Testis (tissue), 3 donors: Measurements from ENCODE around the gene C2orf78. TPM values are rescaled to one million over a fixed set of nuclear protein-coding genes. Genes with fewer than 3 reads are reported as not detected.
A peak's percentile ranks its signal among the peaks of the same experiment; 100 is the strongest.
"Not testable (repeated sequence)": the region's sequence is repeated elsewhere in the genome, so short reads cannot be mapped to it uniquely, and the experiment has no call there.

Experiments
- DNase-seq: peaks from one replicate; pipeline ENCODE4 v3.0.0-alpha.2; 2019
- H3K27ac ChIP-seq, 2 donors: fragments of 200-600 bp; sonication (generic); one replicate each; pipeline ENCODE4 v1.5.1; 2019
- H3K27me3 ChIP-seq: fragments of 200-600 bp; sonication (generic); one replicate; pipeline ENCODE4 v1.5.1; 2019
- H3K36me3 ChIP-seq: fragments of 200-600 bp; sonication (generic); one replicate; pipeline ENCODE4 v1.5.1; 2017; ENCODE audit warnings: low read depth; ENCODE audit errors: missing control alignments
- H3K4me1 ChIP-seq: fragments of 200-600 bp; sonication (generic); one replicate; pipeline ENCODE4 v1.5.1; 2019
- H3K4me3 ChIP-seq, 2 donors: fragments of 200-600 bp; sonication (generic); one replicate each; pipeline ENCODE4 v1.5.1; 2017 to 2019
- H3K9me3 ChIP-seq: fragments of 200-600 bp; sonication (generic); one replicate; pipeline ENCODE4 v1.5.1; 2017
- POLR2A ChIP-seq: fragments of 450-650 bp; IDR thresholded peaks from one replicate; pipeline ENCODE4 v1.6.1; 2017; ENCODE audit warnings: antibody characterized with exemption, mild to moderate bottlenecking, moderate library complexity
- WGBS, 2 donors: methylation state at CpG; one replicate each; pipeline ENCODE4 v1.1.5; 2018; 5-methylcytosine and 5-hydroxymethylcytosine counted together
- intact Hi-C: fragments of 100-400 bp; cut with DNase I; formaldehyde crosslinking; loops from one replicate; pipeline ENCODE4 v1.15.1; 2023; ENCODE audit warnings: low total_unique reads
- polyA plus RNA-seq: library from polyadenylated mRNA; stranded (reverse); fragments of 350-450 nt; fragmentation: Illumina TruSeq; extraction: RNeasy Lipid Tissue Mini Kit (QIAGEN cat#74804); gene quantifications from one replicate; pipeline ENCODE4 v1.2.3, GENCODE V29; 2014; ENCODE audit warnings: low read depth, low replicate concordance; ENCODE audit not compliant: insufficient read depth
- total RNA-seq, 2 donors: library from RNA; depleted of rRNA; stranded (reverse); fragments of >200 nt; gene quantifications; one replicate each; pipeline ENCODE4 v1.2.3, GENCODE V29; 2016
- TF ChIP-seq, protein P1 (sequence below), 3 experiments: fragments of 450-650 bp in 2 of 3; fragments of 200-600 bp in 1 of 3; sonication (generic) in 1 of 3; IDR thresholded peaks; one replicate each; pipeline ENCODE4 v1.5.1; 2016 to 2019; ENCODE audit warnings: antibody characterized with exemption in 3 of 3, mild to moderate bottlenecking in 2 of 3, moderate library complexity in 1 of 3

The C2orf78 gene
- total and polyA plus RNA-seq, 3 donors from 2014 or later: 3.5 to 18.6 (median 11.6) TPM

DNA sequence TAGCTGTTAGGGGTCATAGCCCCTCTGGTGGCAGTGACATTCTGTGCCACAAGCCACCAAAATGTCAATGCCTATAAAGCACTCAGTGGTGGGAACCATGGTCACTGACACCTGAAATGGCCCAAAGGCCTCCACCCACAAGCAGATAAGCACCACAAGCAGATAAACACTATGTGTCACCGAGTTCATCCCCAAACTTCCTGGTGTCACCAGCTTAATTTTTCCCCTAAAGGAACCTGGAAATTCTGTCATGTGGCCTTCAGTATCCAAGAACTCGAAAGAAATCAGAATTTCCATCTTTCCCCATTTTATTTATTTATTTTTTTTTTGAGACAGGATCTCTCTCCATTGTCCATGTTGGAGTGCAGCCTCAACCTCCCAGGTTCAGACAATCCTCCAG, 43.2 kb upstream of the C2orf78 start:
- WGBS, 2 donors: 83 to 87% methylated on average over 2 of the region's 2 CpGs
- H3K4me3 ChIP-seq: no peak overlapping the region

DNA sequence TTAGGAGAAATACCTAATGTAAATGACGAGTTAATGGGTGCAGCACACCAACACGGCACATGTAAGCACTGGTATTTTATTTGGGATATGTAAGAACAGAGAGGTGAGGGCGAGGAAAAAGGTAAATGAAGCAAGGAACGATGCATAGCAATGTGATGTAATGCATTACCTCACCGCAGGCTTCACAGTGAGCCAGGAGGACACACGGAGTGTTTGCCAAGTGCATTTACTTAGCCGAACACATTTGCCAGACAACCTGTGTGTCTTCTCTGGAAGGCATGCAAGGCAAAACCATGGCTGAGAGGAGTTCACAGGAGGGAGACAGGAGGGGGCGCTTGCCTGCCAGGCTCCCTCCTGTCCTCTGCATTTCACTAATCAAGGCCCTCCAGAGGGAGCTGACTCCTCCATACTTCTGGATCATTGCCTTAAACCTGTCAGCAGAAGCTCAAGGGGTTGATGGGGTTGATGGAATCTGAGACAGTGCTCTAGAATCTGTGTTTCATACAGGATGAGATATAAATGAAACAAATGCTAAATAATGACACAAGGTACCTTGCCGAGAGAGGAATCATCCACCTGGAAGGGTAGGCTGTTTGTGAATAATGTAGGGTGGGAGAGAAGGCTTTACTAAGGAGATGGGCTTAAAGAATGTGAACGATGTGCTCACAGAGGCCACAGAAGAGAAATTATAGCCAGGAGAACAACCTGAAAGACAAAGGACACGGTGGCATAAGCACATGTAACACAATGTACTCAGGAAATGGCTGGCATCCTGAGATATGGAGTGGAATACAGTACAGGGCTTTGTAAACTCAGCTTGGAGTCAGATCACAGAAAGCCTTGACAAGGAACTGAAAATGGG, 37.7 kb upstream of the C2orf78 start:
- no peak for TF ChIP-seq POLR2A
- TF ChIP-seq, protein P1, sequence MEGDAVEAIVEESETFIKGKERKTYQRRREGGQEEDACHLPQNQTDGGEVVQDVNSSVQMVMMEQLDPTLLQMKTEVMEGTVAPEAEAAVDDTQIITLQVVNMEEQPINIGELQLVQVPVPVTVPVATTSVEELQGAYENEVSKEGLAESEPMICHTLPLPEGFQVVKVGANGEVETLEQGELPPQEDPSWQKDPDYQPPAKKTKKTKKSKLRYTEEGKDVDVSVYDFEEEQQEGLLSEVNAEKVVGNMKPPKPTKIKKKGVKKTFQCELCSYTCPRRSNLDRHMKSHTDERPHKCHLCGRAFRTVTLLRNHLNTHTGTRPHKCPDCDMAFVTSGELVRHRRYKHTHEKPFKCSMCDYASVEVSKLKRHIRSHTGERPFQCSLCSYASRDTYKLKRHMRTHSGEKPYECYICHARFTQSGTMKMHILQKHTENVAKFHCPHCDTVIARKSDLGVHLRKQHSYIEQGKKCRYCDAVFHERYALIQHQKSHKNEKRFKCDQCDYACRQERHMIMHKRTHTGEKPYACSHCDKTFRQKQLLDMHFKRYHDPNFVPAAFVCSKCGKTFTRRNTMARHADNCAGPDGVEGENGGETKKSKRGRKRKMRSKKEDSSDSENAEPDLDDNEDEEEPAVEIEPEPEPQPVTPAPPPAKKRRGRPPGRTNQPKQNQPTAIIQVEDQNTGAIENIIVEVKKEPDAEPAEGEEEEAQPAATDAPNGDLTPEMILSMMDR (IDR thresholded peaks at IDR 0.05): no peak
- no peaks in the 10 kb centered on the region for H3K4me1 ChIP-seq
- H3K27ac ChIP-seq: peak overlapping the region in 1 of 2 donors; percentile 66
- H3K4me3 ChIP-seq: no peak overlapping the region
- no peaks in the 10 kb centered on the region for H3K27me3 ChIP-seq
- H3K9me3 ChIP-seq: no peaks in the 10 kb centered on the region
- intact Hi-C loops: no loop called here
- DNase-seq: no peak
- 75 to 76% methylated on average over 11 of the region's 11 CpGs for WGBS, 2 donors
- no peaks in the 10 kb centered on the region for H3K36me3 ChIP-seq

More for the DNA sequence above, 43.2 kb upstream of the C2orf78 start:
- no peak for TF ChIP-seq POLR2A
- TF ChIP-seq, protein P1 (IDR thresholded peaks at IDR 0.05): no peak
- no peaks in the 10 kb centered on the region for H3K36me3 ChIP-seq
- DNase-seq: no peak
- no peak overlapping the region for H3K27ac ChIP-seq
- peaks cover 8% of the 10 kb centered on the region for H3K4me1 ChIP-seq
- intact Hi-C loops: no loop called here
- H3K9me3 ChIP-seq: no peaks in the 10 kb centered on the region
- no peaks in the 10 kb centered on the region for H3K27me3 ChIP-seq

DNA sequence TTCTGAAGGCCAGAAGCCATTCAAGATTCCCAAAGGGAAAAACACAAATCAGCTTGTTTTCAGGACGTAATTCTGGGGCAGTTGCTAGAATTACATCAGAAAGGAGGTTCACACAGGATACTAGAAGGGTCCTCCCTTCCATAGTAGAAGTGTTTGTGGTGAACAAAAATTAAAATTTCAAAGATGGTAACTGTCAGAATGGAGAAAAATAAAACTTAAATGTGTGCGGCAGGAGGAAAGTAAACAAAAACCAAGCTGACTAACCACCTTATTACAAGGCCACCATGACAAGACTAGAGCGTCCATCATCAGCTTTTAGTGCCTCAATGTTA, 37.1 kb upstream of the C2orf78 start:
- 80 to 82% methylated on average over 3 of the region's 3 CpGs for WGBS, 2 donors
- Histone ChIP-seq H3K36me3 (no peaks in the 10 kb centered on the region), H3K4me1 (no peaks in the 10 kb centered on the region), H3K9me3 (no peaks in the 10 kb centered on the region), H3K27me3 (no peaks in the 10 kb centered on the region), H3K27ac (peak overlapping the region in 1 of 2 donors; percentile 66), H3K4me3 (no peak overlapping the region)
- no peak for TF ChIP-seq POLR2A
- TF ChIP-seq, protein P1 (IDR thresholded peaks at IDR 0.05): no peak
- intact Hi-C loops: no loop called here
- no peak for DNase-seq

DNA sequence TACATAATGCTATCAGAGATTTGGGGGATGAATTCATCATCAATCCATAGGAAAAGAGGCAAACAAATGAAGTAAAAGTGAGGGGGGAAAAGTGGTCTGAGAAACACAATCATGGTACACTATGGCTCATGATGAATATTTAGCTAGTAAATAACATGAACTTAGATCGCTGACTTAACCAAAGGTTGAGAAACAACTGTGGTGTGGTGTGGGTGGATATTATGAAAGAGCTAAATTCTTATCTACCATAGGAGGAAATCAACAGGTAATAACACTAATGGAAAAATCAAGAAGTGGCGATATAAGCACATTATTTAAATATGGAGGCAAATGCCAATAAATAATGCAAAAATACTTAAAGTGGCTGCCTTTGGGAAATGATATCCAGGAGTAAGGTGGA, 34.7 kb upstream of the C2orf78 start:
- WGBS, 2 donors: 96 to 99% methylated on average over 2 of the region's 2 CpGs
- no peak for DNase-seq
- TF ChIP-seq, protein P1 (IDR thresholded peaks at IDR 0.05): no peak
- TF ChIP-seq POLR2A: no peak
- no peak overlapping the region for H3K4me3 ChIP-seq
- intact Hi-C loops: no loop called here
- H3K36me3 ChIP-seq: no peaks in the 10 kb centered on the region
- no peaks in the 10 kb centered on the region for H3K4me1 ChIP-seq
- no peak overlapping the region for H3K27ac ChIP-seq
- no peaks in the 10 kb centered on the region for H3K9me3 ChIP-seq
- H3K27me3 ChIP-seq: no peaks in the 10 kb centered on the region

DNA sequence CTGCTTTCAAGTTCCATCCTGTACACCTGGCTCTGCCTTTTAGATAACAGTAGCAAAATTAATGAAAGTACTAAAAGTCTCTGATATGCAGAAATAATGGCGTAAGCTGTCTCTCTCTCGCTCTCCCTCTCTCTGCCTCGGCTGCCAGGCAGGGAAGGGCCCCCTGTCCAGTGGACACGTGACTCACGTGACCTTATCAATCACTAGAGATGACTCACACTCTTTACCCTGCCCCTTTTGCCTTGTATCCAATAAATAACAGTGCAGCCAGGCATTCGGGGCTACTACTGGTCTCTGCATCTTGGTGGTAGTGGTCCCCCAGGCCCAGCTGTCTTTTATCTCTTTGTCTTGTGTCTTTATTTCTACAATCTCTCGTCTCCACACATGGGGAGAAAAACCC, 29.7 kb upstream of the C2orf78 start:
- 69 to 91% methylated on average over 7 of the region's 7 CpGs for WGBS, 2 donors
- H3K4me1 ChIP-seq, H3K27me3 ChIP-seq, H3K4me3 ChIP-seq, H3K9me3 ChIP-seq, H3K36me3 ChIP-seq, intact Hi-C loops: not testable (repeated sequence)
- H3K27ac ChIP-seq: peak overlapping the region; percentile 36 to 50
- peak; percentile 53 for DNase-seq
